GM12878 (cell line): ENCODE data around the gene KPNA3.

Experiments
- BHLHE40 ChIP-seq, 2 experiments: fragments of 450-650 bp in 1 of 2; IDR thresholded peaks; 2 replicates each; pipeline ENCODE4 v1.6.1; 2011 to 2017; ENCODE audit warnings: low read depth in 2 of 2, borderline replicate concordance in 1 of 2, improper control_type of control experiment in 1 of 2, low read length in 1 of 2, mild to moderate bottlenecking in 1 of 2
- ELK1 ChIP-seq: IDR thresholded peaks from 2 replicates; pipeline ENCODE4 v1.6.1; 2012; ENCODE audit warnings: low read depth, low read length, improper control_type of control experiment
- POLR2A ChIP-seq: IDR thresholded peaks from 2 replicates; pipeline ENCODE4 v1.6.1; 2011; ENCODE audit warnings: low read depth, mild to moderate bottlenecking, low read length
- POLR2AphosphoS2 ChIP-seq: IDR thresholded peaks from 2 replicates; pipeline ENCODE4 v1.6.1; 2011; ENCODE audit warnings: low read depth, mild to moderate bottlenecking, low read length, improper control_type of control experiment, moderate library complexity
- YY1 ChIP-seq: IDR thresholded peaks from 2 replicates; pipeline ENCODE4 v1.6.1; 2011; ENCODE audit warnings: low read depth, mild to moderate bottlenecking, low read length

- TF ChIP-seq POLR2AphosphoS2 (no peak), YY1 (no peak), ELK1 (no peak), POLR2A (no peak), BHLHE40 (IDR thresholded peaks at IDR 0.05; ENCODE audit: borderline replicate concordance in 1 of 2, low read depth in 2 of 2, low read length in 1 of 2) (no peak; a peak in 1 of 4 replicates)
Measured at GRCh38 chr13:49791315-49791710, 1.2 kb downstream of the KPNA3 start.
